Adrenal gland (tissue), 5 donors: Measurements from ENCODE around the gene MRPS7.

Experiments
- POLR2A ChIP-seq, 2 donors: fragments of 450-650 bp; IDR thresholded peaks; one replicate each; pipeline ENCODE4 v1.6.1; 2017; ENCODE audit warnings: antibody characterized with exemption in 2 of 2, mild to moderate bottlenecking in 2 of 2, moderate library complexity in 1 of 2
- TF ChIP-seq, protein P1 (sequence below), 6 experiments: fragments of 450-650 bp in 4 of 6; fragments of 200-600 bp in 2 of 6; sonication (generic) in 1 of 6; IDR thresholded peaks; 1 replicate in 5 of 6; 2 replicates in 1 of 6; pipeline versions ENCODE4 v1.5.1 to v1.8.0; 2016 to 2021; ENCODE audit warnings: antibody characterized with exemption in 6 of 6, mild to moderate bottlenecking in 2 of 6, moderate library complexity in 1 of 6
- donor health status: DM: no; HTN: no; CAD: no.

DNA sequence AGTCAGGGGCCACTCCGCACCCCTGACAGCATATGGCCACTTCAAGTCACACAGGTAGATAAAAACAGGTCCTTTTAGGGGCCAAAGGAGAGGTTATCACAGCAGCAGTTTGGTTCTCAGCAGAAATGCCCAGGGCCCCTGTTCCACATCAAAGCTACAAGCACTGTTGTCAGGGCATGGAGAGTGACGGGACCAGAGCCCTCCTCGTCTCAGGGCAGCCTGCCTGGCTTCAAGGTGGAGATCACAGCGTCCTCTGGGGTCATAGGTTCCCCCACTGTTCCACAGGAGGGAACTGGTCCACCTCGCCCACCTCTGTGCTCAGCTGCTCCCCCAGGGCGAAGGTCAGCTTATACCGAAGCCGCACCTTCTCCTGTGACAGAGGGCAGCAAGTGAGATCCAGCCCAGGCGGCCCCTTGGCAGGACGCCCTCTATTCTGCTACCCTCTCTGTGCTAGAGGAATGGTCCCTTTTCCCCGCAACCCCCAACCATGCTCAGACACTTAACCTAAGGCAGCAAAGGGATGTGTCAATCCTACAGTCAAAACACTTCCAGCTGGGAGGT is 23.6 kb upstream of the MRPS7 start:
- TF ChIP-seq, protein P1, sequence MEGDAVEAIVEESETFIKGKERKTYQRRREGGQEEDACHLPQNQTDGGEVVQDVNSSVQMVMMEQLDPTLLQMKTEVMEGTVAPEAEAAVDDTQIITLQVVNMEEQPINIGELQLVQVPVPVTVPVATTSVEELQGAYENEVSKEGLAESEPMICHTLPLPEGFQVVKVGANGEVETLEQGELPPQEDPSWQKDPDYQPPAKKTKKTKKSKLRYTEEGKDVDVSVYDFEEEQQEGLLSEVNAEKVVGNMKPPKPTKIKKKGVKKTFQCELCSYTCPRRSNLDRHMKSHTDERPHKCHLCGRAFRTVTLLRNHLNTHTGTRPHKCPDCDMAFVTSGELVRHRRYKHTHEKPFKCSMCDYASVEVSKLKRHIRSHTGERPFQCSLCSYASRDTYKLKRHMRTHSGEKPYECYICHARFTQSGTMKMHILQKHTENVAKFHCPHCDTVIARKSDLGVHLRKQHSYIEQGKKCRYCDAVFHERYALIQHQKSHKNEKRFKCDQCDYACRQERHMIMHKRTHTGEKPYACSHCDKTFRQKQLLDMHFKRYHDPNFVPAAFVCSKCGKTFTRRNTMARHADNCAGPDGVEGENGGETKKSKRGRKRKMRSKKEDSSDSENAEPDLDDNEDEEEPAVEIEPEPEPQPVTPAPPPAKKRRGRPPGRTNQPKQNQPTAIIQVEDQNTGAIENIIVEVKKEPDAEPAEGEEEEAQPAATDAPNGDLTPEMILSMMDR (IDR thresholded peaks at IDR 0.05), result no peak
- TF ChIP-seq POLR2A (IDR thresholded peaks at IDR 0.05), result no peak
